GM23338 (cell line): ENCODE measurements around the gene DNAJC12. TPM values are rescaled to one million over a fixed set of nuclear protein-coding genes. Genes with fewer than 3 reads are reported as not detected.

Experiments used
- ATAC-seq: fragments of 200-7000 bp; cut with Tn5 transposase; 3 replicates; pipeline ENCODE4 v1.9.1; 2020
- DNase-seq: peaks from one replicate; pipeline ENCODE4 v3.0.0-alpha.2; 2015; ENCODE audit warnings: low spot score
- H2AFZ ChIP-seq: fragments of 200-600 bp; sonication (generic); 2 replicates; pipeline ENCODE4 v1.8.0; 2016; ENCODE audit warnings: antibody characterized with exemption, mild to moderate bottlenecking, moderate library complexity
- H3F3A ChIP-seq: fragments of 200-600 bp; sonication (generic); replicated peaks from 2 replicates; pipeline ENCODE4 v1.8.0; 2017; ENCODE audit warnings: antibody characterized with exemption, mixed run types, low read depth
- H3K27ac ChIP-seq: fragments of 200-600 bp; sonication (generic); 2 replicates; pipeline ENCODE4 v1.6.1; 2016; ENCODE audit warnings: low read depth
- H3K27me3 ChIP-seq: fragments of 200-600 bp; sonication (generic); 2 replicates; pipeline ENCODE4 v1.8.0; 2016; ENCODE audit warnings: mild to moderate bottlenecking, mixed run types, moderate library complexity; ENCODE audit not compliant: insufficient read depth
- H3K36me3 ChIP-seq: fragments of 200-600 bp; sonication (generic); 2 replicates; pipeline ENCODE4 v1.8.0; 2016; ENCODE audit warnings: mild to moderate bottlenecking; ENCODE audit not compliant: insufficient read depth
- H3K4me1 ChIP-seq: fragments of 200-600 bp; sonication (generic); 2 replicates; pipeline ENCODE4 v1.8.0; 2016; ENCODE audit warnings: mild to moderate bottlenecking, moderate library complexity; ENCODE audit not compliant: insufficient read depth
- H3K4me2 ChIP-seq: fragments of 200-600 bp; sonication (generic); 2 replicates; pipeline ENCODE4 v1.7.1; 2017; ENCODE audit warnings: mixed run types
- H3K4me3 ChIP-seq: fragments of 200-600 bp; sonication (generic); 2 replicates; pipeline ENCODE4 v1.6.1; 2016; ENCODE audit warnings: mixed run types
- H3K79me2 ChIP-seq: fragments of 200-600 bp; sonication (generic); replicated peaks from 2 replicates; pipeline ENCODE4 v1.8.0; 2017; ENCODE audit warnings: mild to moderate bottlenecking; ENCODE audit not compliant: insufficient read depth
- H3K9me2 ChIP-seq: fragments of 200-600 bp; sonication (generic); 2 replicates; pipeline ENCODE4 v1.8.0; 2017; ENCODE audit not compliant: insufficient read depth
- H4K20me1 ChIP-seq: fragments of 200-600 bp; sonication (generic); replicated peaks from 2 replicates; pipeline ENCODE4 v1.8.0; 2017; ENCODE audit warnings: mild to moderate bottlenecking; ENCODE audit not compliant: insufficient read depth
- H3K27ac Mint-ChIP-seq: 2 replicates; pipeline ENCODE4 v1.8.0; 2020; ENCODE audit warnings: inconsistent platforms, mild to moderate bottlenecking, moderate library complexity, mixed read lengths
- H3K27me3 Mint-ChIP-seq: 3 replicates; pipeline ENCODE4 v1.8.0; 2022; ENCODE audit warnings: low read depth, mild to moderate bottlenecking, moderate library complexity, mixed read lengths, inconsistent platforms; ENCODE audit not compliant: insufficient read depth, poor library complexity
- H3K36me3 Mint-ChIP-seq: 3 replicates; pipeline ENCODE4 v1.8.0; 2021; ENCODE audit warnings: low read depth, mild to moderate bottlenecking, inconsistent platforms, moderate library complexity, mixed read lengths
- H3K4me1 Mint-ChIP-seq: 3 replicates; pipeline ENCODE4 v1.8.0; 2020; ENCODE audit warnings: mild to moderate bottlenecking, inconsistent platforms, mixed read lengths
- H3K4me3 Mint-ChIP-seq: 3 replicates; pipeline ENCODE4 v1.8.0; 2021; ENCODE audit warnings: moderate library complexity, mild to moderate bottlenecking, inconsistent platforms, mixed read lengths
- H3K9me3 Mint-ChIP-seq: 3 replicates; pipeline ENCODE4 v1.8.0; 2020; ENCODE audit warnings: moderate library complexity, mild to moderate bottlenecking, inconsistent platforms, mixed read lengths
- CREB1 ChIP-seq: fragments of 250-450 bp; sonication (Bioruptor Pico); IDR thresholded peaks from 2 replicates; pipeline ENCODE4 v1.5.0; 2020; ENCODE audit warnings: low read depth, mild to moderate bottlenecking, moderate library complexity
- CTCF ChIP-seq, 2 experiments: fragments of 200-600 bp in 1 of 2; sonication (generic) in 1 of 2; conservative IDR thresholded peaks; 2 replicates each; pipeline versions ENCODE4 v1.5.1 to v1.6.1; 2016 to 2017; ENCODE audit warnings: antibody characterized with exemption in 2 of 2, low read depth in 2 of 2, mild to moderate bottlenecking in 2 of 2, moderate library complexity in 1 of 2
- ETS1 ChIP-seq: IDR thresholded peaks from 2 replicates; pipeline ENCODE4 v1.6.1; 2016; ENCODE audit warnings: antibody characterized with exemption
- EZH2 ChIP-seq: fragments of 200-600 bp; sonication (generic); IDR thresholded peaks from one replicate; pipeline ENCODE4 v1.8.0; 2017; ENCODE audit warnings: antibody characterized with exemption, mild to moderate bottlenecking, low read depth; ENCODE audit not compliant: unreplicated experiment
- EZH2phosphoT487 ChIP-seq: fragments of 200-600 bp; sonication (generic); IDR thresholded peaks from one replicate; pipeline ENCODE4 v1.8.1; 2018; ENCODE audit warnings: antibody characterized with exemption; ENCODE audit not compliant: unreplicated experiment
- JUNB ChIP-seq: IDR thresholded peaks from one replicate; pipeline ENCODE4 v1.6.1; 2016; ENCODE audit warnings: antibody characterized with exemption; ENCODE audit not compliant: unreplicated experiment
- NANOG ChIP-seq: IDR thresholded peaks from 2 replicates; pipeline ENCODE4 v1.6.1; 2016; ENCODE audit warnings: antibody characterized with exemption, borderline replicate concordance
- STAT1 ChIP-seq: IDR thresholded peaks from one replicate; pipeline ENCODE4 v1.6.1; 2016; ENCODE audit warnings: antibody characterized with exemption; ENCODE audit not compliant: unreplicated experiment
- ZNF114 ChIP-seq: fragments of 250-450 bp; sonication (Bioruptor Pico); IDR thresholded peaks from 2 replicates; pipeline ENCODE4 v1.5.0; 2020; ENCODE audit warnings: mild to moderate bottlenecking, moderate library complexity
- polyA plus RNA-seq: library from polyadenylated mRNA; unstranded; fragments of >200 nt; fragmentation: Nextera tagmentation; extraction: Ambion mirVana; gene quantifications from 2 replicates; pipeline ENCODE4 v1.2.1, GENCODE V29; 2016
- total RNA-seq: library from RNA; depleted of rRNA; stranded (reverse); fragments of >200 nt; shearing (Covaris generic); gene quantifications from 2 replicates; pipeline ENCODE4 v1.2.3, GENCODE V29; 2014
- TF ChIP-seq, protein P1 (sequence below): fragments of 250-450 bp; sonication (Bioruptor Pico); IDR thresholded peaks from 2 replicates; pipeline ENCODE4 v1.5.0; 2020; ENCODE audit warnings: mild to moderate bottlenecking, moderate library complexity
- TF ChIP-seq, protein P2 (sequence below): IDR thresholded peaks from one replicate; pipeline ENCODE4 v1.6.1; 2018; ENCODE audit warnings: antibody characterized with exemption; ENCODE audit not compliant: unreplicated experiment

DNAJC12 gene
- total and polyA plus RNA-seq, 2 experiments from 2014 or later = 2.2 to 4.5 TPM

- TF ChIP-seq, protein P1, sequence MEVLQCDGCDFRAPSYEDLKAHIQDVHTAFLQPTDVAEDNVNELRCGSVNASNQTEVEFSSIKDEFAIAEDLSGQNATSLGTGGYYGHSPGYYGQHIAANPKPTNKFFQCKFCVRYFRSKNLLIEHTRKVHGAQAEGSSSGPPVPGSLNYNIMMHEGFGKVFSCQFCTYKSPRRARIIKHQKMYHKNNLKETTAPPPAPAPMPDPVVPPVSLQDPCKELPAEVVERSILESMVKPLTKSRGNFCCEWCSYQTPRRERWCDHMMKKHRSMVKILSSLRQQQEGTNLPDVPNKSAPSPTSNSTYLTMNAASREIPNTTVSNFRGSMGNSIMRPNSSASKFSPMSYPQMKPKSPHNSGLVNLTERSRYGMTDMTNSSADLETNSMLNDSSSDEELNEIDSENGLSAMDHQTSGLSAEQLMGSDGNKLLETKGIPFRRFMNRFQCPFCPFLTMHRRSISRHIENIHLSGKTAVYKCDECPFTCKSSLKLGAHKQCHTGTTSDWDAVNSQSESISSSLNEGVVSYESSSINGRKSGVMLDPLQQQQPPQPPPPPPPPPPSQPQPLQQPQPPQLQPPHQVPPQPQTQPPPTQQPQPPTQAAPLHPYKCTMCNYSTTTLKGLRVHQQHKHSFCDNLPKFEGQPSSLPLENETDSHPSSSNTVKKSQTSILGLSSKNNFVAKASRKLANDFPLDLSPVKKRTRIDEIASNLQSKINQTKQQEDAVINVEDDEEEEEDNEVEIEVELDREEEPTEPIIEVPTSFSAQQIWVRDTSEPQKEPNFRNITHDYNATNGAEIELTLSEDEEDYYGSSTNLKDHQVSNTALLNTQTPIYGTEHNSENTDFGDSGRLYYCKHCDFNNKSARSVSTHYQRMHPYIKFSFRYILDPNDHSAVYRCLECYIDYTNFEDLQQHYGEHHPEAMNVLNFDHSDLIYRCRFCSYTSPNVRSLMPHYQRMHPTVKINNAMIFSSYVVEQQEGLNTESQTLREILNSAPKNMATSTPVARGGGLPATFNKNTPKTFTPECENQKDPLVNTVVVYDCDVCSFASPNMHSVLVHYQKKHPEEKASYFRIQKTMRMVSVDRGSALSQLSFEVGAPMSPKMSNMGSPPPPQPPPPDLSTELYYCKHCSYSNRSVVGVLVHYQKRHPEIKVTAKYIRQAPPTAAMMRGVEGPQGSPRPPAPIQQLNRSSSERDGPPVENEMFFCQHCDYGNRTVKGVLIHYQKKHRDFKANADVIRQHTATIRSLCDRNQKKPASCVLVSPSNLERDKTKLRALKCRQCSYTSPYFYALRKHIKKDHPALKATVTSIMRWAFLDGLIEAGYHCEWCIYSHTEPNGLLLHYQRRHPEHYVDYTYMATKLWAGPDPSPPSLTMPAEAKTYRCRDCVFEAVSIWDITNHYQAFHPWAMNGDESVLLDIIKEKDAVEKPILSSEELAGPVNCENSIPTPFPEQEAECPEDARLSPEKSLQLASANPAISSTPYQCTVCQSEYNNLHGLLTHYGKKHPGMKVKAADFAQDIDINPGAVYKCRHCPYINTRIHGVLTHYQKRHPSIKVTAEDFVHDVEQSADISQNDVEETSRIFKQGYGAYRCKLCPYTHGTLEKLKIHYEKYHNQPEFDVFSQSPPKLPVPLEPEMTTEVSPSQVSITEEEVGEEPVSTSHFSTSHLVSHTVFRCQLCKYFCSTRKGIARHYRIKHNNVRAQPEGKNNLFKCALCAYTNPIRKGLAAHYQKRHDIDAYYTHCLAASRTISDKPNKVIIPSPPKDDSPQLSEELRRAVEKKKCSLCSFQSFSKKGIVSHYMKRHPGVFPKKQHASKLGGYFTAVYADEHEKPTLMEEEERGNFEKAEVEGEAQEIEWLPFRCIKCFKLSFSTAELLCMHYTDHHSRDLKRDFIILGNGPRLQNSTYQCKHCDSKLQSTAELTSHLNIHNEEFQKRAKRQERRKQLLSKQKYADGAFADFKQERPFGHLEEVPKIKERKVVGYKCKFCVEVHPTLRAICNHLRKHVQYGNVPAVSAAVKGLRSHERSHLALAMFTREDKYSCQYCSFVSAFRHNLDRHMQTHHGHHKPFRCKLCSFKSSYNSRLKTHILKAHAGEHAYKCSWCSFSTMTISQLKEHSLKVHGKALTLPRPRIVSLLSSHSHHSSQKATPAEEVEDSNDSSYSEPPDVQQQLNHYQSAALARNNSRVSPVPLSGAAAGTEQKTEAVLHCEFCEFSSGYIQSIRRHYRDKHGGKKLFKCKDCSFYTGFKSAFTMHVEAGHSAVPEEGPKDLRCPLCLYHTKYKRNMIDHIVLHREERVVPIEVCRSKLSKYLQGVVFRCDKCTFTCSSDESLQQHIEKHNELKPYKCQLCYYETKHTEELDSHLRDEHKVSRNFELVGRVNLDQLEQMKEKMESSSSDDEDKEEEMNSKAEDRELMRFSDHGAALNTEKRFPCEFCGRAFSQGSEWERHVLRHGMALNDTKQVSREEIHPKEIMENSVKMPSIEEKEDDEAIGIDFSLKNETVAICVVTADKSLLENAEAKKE = no peak
- TF ChIP-seq STAT1 = no peak
- no peak for TF ChIP-seq JUNB
- no peak for TF ChIP-seq CTCF (conservative IDR thresholded peaks at IDR 0.05; ENCODE audit: low read depth in 2 of 2)
Measured at GRCh38 chr10:67770537-67770936, 67.5 kb downstream of the DNAJC12 start (continued).

DNA sequence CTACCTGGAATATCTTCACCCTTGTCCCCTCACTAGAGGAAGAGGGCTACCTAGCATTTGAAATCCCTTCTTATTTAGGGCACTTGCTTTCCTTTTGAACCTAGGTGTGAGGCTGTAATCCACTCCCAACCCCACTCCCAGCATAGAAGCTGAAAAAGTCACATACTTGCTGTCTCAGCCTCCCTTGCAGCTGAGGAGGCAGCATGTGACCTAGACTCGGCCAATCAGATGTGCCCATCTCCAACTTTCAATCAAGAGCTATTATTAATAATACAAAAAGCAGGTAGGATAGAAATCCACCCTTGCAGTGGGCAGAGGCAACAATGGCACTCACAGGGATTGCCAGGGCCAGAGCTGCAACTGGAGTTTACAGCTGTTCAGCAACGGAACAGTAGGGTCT, 70.7 kb downstream of the DNAJC12 start:
- peaks cover 4% of the 10 kb centered on the region for H3K36me3 Mint-ChIP-seq
- 0 out of 2 replicates have a peak, but pooled peaks cover 4% of the 10 kb centered on the region for H3K27me3 ChIP-seq
- H2AFZ ChIP-seq = peak overlapping the region; percentile 87
- H3K4me1 ChIP-seq = no peaks in the 10 kb centered on the region
- no peak overlapping the region for H3K4me2 ChIP-seq
- no peaks in the 10 kb centered on the region for H3K79me2 ChIP-seq
- H3F3A ChIP-seq = peaks cover 3% of the 10 kb centered on the region; the same call in 1 of the 2 replicates
- no peaks in the 10 kb centered on the region for H4K20me1 ChIP-seq
- DNase-seq (no peak), ATAC-seq (no peak)
- no peaks in the 10 kb centered on the region; the same call in 1 of the 2 replicates for H3K9me2 ChIP-seq
- H3K27ac ChIP-seq = no peak overlapping the region
- peaks cover 6% of the 10 kb centered on the region; the same call in 2 of the 3 replicates for H3K9me3 Mint-ChIP-seq
- H3K4me3 ChIP-seq = no peak overlapping the region
- no peak overlapping the region for H3K27ac Mint-ChIP-seq
- H3K4me3 Mint-ChIP-seq = no peak overlapping the region
- peaks cover under 1% of the 10 kb centered on the region for H3K4me1 Mint-ChIP-seq
- no peaks in the 10 kb centered on the region for H3K36me3 ChIP-seq
- peaks cover 20% of the 10 kb centered on the region for H3K27me3 Mint-ChIP-seq
- no peak for TF ChIP-seq CREB1 (CRISPR knock-in tag)
- no peak for TF ChIP-seq CTCF (conservative IDR thresholded peaks at IDR 0.05; ENCODE audit: low read depth in 2 of 2)
- TF ChIP-seq EZH2phosphoT487 = no peak
- TF ChIP-seq EZH2 = no peak
- TF ChIP-seq, protein P2, sequence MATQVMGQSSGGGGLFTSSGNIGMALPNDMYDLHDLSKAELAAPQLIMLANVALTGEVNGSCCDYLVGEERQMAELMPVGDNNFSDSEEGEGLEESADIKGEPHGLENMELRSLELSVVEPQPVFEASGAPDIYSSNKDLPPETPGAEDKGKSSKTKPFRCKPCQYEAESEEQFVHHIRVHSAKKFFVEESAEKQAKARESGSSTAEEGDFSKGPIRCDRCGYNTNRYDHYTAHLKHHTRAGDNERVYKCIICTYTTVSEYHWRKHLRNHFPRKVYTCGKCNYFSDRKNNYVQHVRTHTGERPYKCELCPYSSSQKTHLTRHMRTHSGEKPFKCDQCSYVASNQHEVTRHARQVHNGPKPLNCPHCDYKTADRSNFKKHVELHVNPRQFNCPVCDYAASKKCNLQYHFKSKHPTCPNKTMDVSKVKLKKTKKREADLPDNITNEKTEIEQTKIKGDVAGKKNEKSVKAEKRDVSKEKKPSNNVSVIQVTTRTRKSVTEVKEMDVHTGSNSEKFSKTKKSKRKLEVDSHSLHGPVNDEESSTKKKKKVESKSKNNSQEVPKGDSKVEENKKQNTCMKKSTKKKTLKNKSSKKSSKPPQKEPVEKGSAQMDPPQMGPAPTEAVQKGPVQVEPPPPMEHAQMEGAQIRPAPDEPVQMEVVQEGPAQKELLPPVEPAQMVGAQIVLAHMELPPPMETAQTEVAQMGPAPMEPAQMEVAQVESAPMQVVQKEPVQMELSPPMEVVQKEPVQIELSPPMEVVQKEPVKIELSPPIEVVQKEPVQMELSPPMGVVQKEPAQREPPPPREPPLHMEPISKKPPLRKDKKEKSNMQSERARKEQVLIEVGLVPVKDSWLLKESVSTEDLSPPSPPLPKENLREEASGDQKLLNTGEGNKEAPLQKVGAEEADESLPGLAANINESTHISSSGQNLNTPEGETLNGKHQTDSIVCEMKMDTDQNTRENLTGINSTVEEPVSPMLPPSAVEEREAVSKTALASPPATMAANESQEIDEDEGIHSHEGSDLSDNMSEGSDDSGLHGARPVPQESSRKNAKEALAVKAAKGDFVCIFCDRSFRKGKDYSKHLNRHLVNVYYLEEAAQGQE = no peak
- no peak for TF ChIP-seq ZNF114
- no peak for TF ChIP-seq ETS1
- TF ChIP-seq NANOG = no peak
